Vagina (tissue), 2 donors: ENCODE data around the gene GADD45A.

Experiments used
- POLR2A ChIP-seq, 2 donors: fragments of 450-650 bp; IDR thresholded peaks; one replicate each; pipeline ENCODE4 v1.6.1; 2017; ENCODE audit warnings: antibody characterized with exemption in 2 of 2, mild to moderate bottlenecking in 2 of 2, moderate library complexity in 2 of 2
- TF ChIP-seq, protein P1 (sequence below), 3 experiments: fragments of 450-650 bp in 2 of 3; fragments of 200-600 bp in 1 of 3; sonication (generic) in 1 of 3; IDR thresholded peaks; one replicate each; pipeline ENCODE4 v1.5.1; 2017 to 2019; ENCODE audit warnings: antibody characterized with exemption in 3 of 3, mild to moderate bottlenecking in 2 of 3, moderate library complexity in 2 of 3

DNA sequence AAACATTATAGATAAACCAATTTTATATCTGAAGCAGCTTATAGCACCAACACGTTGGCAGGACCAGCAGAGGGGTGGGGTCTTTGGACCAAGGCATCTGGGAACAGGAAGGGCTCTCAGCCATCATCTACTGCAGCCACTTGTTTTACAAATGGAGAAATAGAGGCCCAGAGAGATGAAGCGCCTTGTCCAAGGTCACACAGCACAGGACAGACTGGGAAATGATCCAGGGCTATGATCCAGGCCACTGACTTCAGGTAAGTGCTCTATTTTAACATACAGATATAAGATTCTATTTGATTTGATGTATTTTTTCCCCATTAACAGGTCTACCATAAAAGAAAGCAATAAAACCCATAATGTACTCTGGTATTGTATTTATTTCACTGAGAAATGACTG is 16.9 kb downstream of the GADD45A start:
- TF ChIP-seq POLR2A (IDR thresholded peaks at IDR 0.05), result no peak
- TF ChIP-seq, protein P1, sequence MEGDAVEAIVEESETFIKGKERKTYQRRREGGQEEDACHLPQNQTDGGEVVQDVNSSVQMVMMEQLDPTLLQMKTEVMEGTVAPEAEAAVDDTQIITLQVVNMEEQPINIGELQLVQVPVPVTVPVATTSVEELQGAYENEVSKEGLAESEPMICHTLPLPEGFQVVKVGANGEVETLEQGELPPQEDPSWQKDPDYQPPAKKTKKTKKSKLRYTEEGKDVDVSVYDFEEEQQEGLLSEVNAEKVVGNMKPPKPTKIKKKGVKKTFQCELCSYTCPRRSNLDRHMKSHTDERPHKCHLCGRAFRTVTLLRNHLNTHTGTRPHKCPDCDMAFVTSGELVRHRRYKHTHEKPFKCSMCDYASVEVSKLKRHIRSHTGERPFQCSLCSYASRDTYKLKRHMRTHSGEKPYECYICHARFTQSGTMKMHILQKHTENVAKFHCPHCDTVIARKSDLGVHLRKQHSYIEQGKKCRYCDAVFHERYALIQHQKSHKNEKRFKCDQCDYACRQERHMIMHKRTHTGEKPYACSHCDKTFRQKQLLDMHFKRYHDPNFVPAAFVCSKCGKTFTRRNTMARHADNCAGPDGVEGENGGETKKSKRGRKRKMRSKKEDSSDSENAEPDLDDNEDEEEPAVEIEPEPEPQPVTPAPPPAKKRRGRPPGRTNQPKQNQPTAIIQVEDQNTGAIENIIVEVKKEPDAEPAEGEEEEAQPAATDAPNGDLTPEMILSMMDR (IDR thresholded peaks at IDR 0.05), result no peak
